ENCODE data around the gene PRAMEF13.
"Not testable (repeated sequence)": the region's sequence is repeated elsewhere in the genome, so short reads cannot be mapped to it uniquely, and the experiment has no call there.

Gene PRAMEF13

DNA sequence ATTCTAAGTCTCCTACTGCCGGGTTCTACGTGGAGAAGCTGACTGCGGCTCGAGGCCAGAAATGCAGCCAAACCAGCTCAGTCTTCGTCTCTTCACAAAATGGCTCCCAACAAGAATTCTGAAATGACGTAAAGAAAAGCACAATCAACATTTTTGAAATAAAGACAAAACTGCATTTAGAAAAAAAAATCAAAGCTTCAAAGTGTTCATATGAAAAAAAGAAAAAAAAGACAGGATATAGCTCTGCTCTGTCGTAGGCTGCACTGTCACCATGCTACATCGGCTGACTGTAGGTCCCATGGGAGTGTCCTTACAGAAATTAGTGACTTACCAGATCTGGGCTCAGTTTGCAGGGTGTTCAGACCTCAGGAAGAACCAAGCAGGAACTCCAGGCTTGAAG is 35.7 kb downstream of the PRAMEF13 start, which contains the start of gene HNRNPCL4:
Gene HNRNPCL4 (minus strand): TSS at position 101 of the 400 bp plus-strand sequence. CDS start 164 bp downstream, outside the sequence.
- not testable (repeated sequence) for DNase-seq (ENCODE audit: low spot score)

DNA sequence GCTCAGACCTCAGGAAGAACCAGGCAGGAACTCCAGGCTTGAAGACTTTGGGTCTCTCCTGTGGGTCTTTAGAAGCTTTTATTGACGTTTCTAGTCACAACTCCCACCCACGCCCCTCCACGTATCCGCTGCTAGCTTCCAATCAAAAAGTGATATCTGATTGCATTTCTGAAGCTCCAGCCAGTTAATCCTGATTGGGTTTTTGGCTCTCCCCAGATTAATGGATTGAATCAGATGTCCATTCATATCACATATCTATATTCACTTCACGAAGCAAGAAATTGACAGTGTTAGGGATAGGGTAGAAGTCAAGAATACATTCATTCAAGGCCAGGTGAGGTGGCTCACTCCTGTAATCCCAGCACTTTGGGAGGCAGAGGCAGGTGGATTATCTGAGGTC is 45.3 kb downstream of the PRAMEF13 start, which contains the start of gene PRAMEF26:
Gene PRAMEF26 (minus strand): TSS at position 101 of the 400 bp plus-strand sequence. CDS start 2,914 bp downstream, outside the sequence.
- not testable (repeated sequence) for DNase-seq (ENCODE audit: low spot score)

All from activated CD4-positive, alpha-beta T cell treated with anti-CD3 and anti-CD28 coated beads, Interleukin-2, Interleukin-4, amounts not matched to agents 100 ng/mL and 50 ng/mL, durations not matched to agents 16 hours and 8 hours (primary cell).